ENCODE data around the gene DDX39A.

DDX39A gene

GRCh38 chr19:14361824-14362223 is 57.3 kb downstream of the DDX39A start:
- DNase-seq: no peak

Measured in NCI-H510A (cell line).